ENCODE results near the gene TCF4.

The TCF4 gene

DNA sequence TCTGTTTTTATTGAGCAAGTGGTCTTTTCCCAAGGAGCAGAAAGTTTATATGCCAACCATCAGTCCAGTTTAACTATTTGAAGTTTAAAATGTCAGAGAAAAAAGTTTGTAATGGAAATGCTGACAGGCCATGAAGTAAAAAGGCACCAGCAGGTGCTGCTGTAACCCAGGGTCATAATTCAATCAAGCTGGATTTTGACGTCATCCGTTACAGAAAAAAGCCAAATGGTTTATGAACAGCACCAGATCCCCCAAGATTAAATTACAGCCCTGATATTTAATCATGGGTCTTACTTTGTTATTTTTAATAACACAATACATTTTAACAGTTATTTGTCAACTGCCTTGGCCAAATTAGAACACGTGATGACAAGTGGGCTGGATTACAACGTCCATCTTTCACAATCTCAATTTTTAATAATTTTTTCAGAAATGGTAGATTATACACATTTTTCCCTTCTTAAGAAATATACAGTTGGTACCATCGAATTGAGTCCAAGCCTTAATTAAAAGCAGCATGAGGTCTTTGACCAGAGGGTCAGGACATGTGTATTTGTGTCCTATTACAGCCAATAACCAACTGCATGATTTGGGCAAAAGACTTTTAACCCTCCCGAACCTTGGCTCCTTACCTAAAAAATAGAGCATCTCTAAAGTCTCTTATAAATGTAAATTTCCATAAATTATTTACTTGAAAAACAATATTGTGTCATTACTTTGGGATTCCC is 10.0 kb downstream of the TCF4 start:
- H3K4me3 ChIP-seq (ENCODE audit: low read depth, low read length), result no peak overlapping the region
- no peak for DNase-seq (ENCODE audit: low read depth)
- TF ChIP-seq, protein P1, sequence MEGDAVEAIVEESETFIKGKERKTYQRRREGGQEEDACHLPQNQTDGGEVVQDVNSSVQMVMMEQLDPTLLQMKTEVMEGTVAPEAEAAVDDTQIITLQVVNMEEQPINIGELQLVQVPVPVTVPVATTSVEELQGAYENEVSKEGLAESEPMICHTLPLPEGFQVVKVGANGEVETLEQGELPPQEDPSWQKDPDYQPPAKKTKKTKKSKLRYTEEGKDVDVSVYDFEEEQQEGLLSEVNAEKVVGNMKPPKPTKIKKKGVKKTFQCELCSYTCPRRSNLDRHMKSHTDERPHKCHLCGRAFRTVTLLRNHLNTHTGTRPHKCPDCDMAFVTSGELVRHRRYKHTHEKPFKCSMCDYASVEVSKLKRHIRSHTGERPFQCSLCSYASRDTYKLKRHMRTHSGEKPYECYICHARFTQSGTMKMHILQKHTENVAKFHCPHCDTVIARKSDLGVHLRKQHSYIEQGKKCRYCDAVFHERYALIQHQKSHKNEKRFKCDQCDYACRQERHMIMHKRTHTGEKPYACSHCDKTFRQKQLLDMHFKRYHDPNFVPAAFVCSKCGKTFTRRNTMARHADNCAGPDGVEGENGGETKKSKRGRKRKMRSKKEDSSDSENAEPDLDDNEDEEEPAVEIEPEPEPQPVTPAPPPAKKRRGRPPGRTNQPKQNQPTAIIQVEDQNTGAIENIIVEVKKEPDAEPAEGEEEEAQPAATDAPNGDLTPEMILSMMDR (IDR thresholded peaks at IDR 0.05; ENCODE audit: control insufficient read depth, extremely low read depth, insufficient read depth), result peak; percentile 41

DNA sequence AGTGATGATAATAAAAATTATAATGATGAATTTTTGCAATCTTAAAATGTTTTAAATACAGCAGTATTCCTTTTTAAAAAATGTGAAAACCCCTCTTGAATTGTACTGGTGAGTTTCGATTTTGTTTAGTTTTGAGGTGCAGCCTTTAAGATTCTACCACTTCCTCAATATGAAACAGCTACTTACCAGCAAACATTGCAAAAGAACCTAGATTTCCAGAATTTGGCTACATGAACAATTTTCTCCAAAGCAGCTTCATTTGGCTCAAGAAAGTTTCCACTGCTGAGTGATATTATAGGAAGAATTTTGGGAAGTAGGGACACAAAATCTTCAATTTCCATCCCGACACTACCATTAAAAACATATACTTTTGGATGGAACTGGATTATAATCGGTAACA is 12.0 kb downstream of the TCF4 start:
- TF ChIP-seq, protein P1 (IDR thresholded peaks at IDR 0.05; ENCODE audit: control insufficient read depth, extremely low read depth, insufficient read depth), result no peak
- DNase-seq (ENCODE audit: low read depth), result no peak
- H3K4me3 ChIP-seq (ENCODE audit: low read depth, low read length), result no peak overlapping the region

DNA sequence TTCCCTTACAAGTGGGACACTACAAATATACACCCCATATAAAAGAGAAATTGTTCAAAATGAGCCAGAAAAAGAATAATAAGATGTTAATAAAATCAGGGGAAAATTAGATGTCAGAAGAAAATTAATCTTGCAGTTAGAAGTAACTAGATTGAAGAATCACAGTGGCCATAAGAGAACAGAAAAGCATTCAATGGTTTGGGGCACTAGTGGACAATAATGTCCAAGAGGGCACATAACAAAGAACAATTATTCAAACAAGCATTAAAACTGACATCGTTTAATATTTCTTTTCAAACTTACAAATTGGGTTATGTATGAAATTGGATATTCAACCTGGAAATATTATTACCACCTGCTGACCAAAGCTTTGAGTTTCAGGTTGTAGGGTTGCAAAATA is 12.9 kb downstream of the TCF4 start:
- no peak for DNase-seq (ENCODE audit: low read depth)
- TF ChIP-seq, protein P1 (IDR thresholded peaks at IDR 0.05; ENCODE audit: control insufficient read depth, extremely low read depth, insufficient read depth), result no peak
- no peak overlapping the region for H3K4me3 ChIP-seq (ENCODE audit: low read depth, low read length)

DNA sequence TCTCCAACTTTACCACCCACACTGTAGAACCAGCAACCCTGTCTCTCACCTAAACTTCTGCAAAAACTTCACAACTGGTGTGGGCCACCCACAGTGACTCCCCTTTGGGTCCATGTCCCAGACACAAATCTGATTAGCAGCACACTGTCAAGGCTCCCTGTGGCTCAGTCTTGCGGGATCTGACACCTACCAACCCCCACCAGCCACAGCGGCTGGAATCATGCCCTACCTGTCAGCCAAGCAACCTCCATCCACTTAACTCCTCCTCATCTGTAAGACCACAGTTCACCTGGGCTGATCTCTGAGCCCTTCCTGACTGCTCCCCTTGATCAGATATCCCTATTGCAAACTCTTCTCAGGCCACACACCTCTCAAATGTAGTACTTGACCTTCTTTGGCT is 14.6 kb downstream of the TCF4 start:
- no peak overlapping the region for H3K4me3 ChIP-seq (ENCODE audit: low read depth, low read length)
- TF ChIP-seq, protein P1 (IDR thresholded peaks at IDR 0.05; ENCODE audit: control insufficient read depth, extremely low read depth, insufficient read depth), result no peak
- no peak for DNase-seq (ENCODE audit: low read depth)

DNA sequence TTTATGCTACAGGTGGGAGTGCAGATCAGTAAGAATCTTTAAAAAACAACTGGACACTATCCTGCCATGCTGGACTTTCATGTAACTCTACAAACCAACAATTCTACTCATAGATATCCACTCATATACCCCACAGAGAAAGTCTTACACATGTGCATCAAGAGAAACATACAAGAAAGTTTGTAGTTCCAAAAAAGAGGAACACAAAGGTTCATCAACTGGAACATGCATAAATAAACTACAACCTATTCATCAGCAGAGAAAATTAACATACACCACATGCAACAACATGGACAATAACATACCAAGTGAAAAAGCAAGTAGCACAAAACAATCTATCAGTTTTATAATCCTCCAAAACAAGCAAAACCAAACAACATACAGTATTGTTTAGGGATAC is 17.0 kb downstream of the TCF4 start:
- no peak for DNase-seq (ENCODE audit: low read depth)
- H3K4me3 ChIP-seq (ENCODE audit: low read depth, low read length), result no peak overlapping the region
- TF ChIP-seq, protein P1 (IDR thresholded peaks at IDR 0.05; ENCODE audit: control insufficient read depth, extremely low read depth, insufficient read depth), result no peak

DNA sequence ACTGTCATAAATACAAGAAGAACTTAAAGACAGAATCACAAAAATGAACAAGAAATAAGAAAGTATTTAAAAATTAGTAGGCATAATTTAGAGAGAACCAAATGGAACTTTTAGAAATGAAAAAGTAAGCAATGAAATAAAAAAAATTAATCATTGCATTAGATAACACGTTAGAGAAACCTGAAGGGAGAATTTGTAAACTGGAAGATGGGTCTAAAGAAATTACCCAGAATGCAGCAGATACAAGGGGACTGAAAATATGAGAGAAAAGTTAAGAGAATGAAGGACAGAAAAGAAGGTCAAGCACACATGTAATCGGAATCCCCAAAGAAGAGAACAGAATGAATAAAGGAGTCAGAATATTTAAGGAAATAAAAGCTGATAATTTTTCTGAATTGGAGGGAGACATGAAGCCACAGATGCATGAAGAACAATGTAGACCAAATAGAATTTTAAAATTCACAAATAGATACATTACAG is 21.5 kb downstream of the TCF4 start:
- no peak overlapping the region for H3K4me3 ChIP-seq (ENCODE audit: low read depth, low read length)
- DNase-seq (ENCODE audit: low read depth), result no peak
- TF ChIP-seq, protein P1 (IDR thresholded peaks at IDR 0.05; ENCODE audit: control insufficient read depth, extremely low read depth, insufficient read depth), result no peak

DNA sequence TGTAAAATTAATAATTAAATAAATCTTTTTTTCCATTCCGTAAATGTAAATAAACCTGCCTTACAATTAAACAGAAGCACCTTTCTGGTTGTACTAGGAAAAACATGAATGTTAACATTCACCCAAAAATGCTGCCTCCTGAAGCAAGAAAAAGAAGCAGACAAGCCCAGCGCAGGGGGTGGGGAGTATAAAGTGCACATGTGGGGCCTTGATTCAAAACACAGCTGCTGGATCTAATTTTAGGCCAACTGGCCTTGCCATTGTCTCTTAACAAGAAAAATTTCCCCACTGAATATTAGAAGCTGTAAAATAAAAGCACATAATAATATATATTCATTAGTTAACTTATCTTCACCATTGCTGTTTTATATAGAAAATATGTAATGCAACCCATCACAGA is 28.3 kb downstream of the TCF4 start:
- TF ChIP-seq, protein P1 (IDR thresholded peaks at IDR 0.05; ENCODE audit: control insufficient read depth, extremely low read depth, insufficient read depth), result no peak
- H3K4me3 ChIP-seq (ENCODE audit: low read depth, low read length), result no peak overlapping the region
- DNase-seq (ENCODE audit: low read depth), result no peak
